Activated CD8-positive, alpha-beta memory T cell treated with anti-CD3 and anti-CD28 coated beads for 36 hours (primary cell): Measurements from ENCODE around the gene YPEL4. TPM values are rescaled to one million over a fixed set of nuclear protein-coding genes. Genes with fewer than 3 reads are reported as not detected.
"Not testable (repeated sequence)": the region's sequence is repeated elsewhere in the genome, so short reads cannot be mapped to it uniquely, and the experiment has no call there.

Experiments
- CTCF ChIA-PET: fragments of 350-600 bp; sonication (Branson Sonifier 250); formaldehyde crosslinking; loops from one replicate; lab custom pipeline; 2021; ENCODE audit warnings: antibody characterized with exemption; lab: Charles Lee
- POLR2A ChIA-PET: fragments of 350-600 bp; sonication (Branson Sonifier 250); formaldehyde crosslinking; loops from one replicate; lab custom pipeline; 2021; ENCODE audit warnings: antibody characterized with exemption; lab: Charles Lee
- total RNA-seq, 2 experiments: library from RNA; stranded (reverse); gene quantifications; one replicate each; pipeline ENCODE4 v1.2.3, GENCODE V29; 2021

YPEL4 gene, protein sequence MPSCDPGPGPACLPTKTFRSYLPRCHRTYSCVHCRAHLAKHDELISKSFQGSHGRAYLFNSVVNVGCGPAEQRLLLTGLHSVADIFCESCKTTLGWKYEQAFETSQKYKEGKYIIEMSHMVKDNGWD
- total RNA-seq = not detected

DNA sequence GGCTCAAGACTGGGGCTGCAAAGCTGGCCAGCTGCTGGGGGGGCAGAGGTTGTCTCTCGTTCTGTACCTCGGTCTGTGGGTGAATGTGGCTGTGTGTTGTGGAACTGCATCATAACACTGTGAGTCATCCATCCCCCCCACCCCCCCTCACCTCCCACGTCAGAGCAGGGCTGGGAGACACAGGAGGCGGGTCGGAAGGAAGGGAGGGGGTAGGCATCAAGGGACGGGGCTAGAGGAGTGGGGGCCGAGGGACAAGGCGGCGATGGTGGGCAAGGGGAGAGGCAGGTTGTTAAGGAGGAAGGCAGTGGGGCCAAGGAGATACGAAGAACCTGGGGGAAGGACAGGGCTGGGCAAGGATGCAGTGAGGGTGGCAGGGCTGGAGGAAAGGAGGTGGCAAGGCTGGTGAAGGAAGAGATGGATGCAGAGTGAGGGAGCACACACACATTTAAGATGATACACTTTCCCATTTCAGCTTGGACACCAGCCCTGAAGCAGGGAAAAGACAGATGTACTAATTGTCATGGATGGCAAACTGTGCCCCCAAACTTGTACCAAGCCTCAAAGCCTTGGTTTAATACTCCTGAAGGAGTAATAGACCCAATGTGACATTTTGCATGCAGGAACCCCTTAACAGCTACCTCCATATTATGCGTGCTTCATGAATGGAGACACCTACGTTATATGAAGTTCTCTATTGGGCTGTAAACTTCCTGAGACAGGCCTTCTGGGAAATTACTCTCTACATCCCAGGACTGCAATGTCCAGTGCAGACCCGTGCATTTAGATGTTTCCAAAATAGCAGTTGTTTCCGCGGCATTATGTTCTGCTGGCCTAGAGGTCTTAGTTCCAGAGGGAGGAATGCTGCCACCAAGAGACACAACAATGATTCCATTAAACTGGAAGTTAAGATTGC, at the start of gene YPEL4:
TSS of gene YPEL4 (minus strand) at position 87 of the 913 bp plus-strand sequence. CDS start 2,805 bp downstream, outside the sequence.
- POLR2A ChIA-PET = no interaction called here
- CTCF ChIA-PET = no interaction called here

DNA sequence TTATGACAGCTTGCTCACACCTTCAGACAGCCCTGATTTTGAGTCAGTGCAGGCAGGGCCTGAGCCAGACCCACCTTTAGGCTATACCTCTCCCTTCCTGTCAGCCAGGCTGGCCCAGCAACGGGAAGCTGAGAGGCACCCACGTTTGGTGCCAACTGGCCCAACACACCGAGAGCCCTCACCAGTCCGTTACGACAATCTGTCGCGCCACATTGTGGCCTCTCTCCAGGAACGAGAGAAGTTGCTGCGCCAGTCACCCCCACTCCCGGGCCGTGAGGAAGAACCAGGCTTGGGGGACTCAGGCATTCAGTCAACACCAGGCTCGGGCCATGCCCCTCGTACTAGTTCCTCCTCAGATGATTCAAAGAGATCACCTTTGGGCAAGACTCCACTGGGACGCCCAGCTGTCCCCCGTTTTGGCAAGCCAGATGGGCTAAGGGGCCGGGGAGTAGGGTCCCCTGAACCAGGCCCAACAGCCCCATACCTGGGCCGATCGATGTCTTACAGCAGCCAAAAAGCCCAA, 49.2 kb upstream of the YPEL4 start:
- CTCF ChIA-PET = no interaction called here
- POLR2A ChIA-PET = interaction anchor here (0.7 kb wide), 1 partner anchor 33 kb away, joined by 6 read pairs; no protein-coding TSS in a partner anchor

DNA sequence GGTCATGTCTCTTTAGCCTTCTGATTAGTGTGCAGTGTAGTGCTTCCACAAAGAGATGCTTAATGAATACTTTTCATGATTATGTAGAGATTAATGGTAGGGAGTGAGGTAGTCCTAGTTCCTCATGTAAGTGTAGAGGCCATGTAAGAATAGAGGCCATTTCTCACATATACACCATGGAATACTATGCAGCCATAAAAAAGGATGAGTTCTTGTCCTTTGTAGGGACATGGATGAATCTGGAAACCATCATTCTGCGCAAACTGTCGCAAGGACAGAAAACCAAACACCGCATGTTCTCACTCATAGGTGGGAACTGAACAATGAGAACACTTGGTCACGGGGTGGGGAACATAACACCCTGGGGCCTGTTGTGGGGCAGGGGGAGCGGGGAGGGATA, 40.8 kb upstream of the YPEL4 start:
- CTCF ChIA-PET, POLR2A ChIA-PET: not testable (repeated sequence)

DNA sequence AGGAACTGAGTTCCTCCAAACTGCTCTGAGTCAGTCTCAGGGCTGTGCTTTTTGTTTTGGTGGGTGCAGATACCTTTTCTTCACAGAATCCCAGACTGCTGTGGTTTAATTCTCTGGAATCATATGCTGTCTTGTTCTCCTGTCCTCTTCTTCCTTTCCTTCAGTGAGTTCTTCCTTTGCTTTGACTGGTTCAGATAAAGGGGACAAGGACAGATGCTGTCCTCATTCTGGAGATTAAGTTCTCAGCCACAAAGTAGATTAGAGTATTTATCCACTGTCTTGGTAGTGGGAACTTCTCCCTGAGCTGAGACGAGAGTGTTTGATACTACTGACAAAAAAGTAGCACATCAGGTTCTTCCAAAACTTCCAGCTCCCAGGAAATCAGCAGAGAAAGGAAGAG, 31.5 kb upstream of the YPEL4 start:
- CTCF ChIA-PET = interaction anchor here (1.0 kb wide), 1 partner anchor 13 kb away, joined by 3 read pairs; no protein-coding TSS in a partner anchor
- POLR2A ChIA-PET = no interaction called here

DNA sequence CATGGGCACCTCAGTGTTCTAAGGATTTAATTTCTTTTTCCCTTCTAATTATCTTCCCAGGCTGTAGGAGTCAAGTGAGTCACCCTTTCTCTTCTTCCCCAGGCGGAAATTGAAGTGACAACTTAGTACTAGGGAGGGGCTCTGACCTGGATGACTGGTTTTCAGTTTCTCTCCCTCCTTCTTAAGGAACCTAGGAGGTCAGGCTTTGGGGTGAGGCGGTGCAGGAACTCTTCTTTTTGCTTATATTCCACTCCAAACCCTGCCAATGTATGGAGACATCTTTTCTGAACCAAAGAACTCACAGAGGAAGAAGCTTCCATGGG, 30.8 kb upstream of the YPEL4 start:
- ChIA-PET POLR2A (interaction anchor here (0.8 kb wide), 1 partner anchor 22 kb away, joined by 3 read pairs; no protein-coding TSS in a partner anchor), CTCF (interaction anchor here (1.0 kb wide), 1 partner anchor 12 kb away, joined by 3 read pairs; no protein-coding TSS in a partner anchor)

DNA sequence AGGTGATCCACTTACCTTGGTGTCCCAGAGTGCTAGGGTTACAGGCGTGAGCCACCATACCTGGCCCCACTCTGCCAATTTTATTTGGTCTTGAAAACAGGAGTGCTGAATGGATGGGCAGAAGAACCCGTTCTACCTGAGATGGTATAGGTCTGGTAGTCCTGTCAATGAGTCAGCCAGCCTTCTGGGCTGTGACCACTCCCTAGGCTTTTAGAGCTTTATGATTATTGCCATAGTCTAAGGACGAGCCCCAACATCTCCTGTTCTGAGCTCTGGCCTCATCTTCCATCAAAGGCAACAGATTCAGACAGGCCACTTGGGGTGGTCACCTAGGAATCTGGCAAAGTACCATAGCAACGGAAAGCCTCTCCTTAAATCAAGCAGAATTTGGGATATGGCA, 29.7 kb upstream of the YPEL4 start:
- POLR2A ChIA-PET = no interaction called here

DNA sequence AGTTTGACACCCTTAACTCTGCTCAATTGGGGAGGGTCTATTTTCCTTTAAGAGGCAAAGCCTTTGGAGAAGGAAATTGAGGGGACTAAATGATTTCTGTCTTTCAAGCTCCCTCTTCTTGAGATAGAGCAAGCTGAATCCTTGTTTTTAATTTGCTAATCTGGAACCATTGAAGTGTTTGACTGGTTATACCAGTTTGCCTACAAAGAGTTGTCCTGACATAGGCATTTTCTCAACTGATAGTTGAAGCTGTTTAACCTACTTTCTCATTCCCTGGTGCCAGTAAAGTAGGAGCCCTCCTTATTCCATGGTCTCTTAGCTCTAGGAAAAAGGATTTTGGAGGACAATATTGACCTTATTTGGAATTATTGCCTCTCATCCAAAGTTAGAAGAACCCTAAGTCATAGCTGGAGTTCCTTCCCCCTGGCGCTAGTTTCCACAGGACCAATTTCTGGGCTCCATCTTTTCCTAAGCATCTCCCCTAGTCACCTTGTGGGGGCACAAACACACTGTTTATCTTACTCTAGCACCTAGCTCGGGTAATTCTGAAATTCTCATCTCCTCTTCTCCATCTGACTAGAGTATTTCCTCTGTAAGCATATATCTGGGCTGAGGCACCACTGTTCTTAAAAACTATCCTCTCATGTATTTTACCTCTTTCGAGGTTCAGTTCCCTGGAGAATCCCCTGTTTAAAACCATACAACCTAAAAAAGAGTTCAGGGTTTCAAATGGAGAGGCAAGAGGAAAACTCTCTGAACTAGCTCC, 25.6 kb upstream of the YPEL4 start:
- CTCF ChIA-PET = interaction anchor here (1.2 kb wide), 2 partner anchors 34 to 107 kb away, joined by 3 read pairs; partner anchors contain the start of gene UBE2L6

More for the DNA sequence above, 29.7 kb upstream of the YPEL4 start:
- CTCF ChIA-PET = interaction anchor here (0.7 kb wide), 1 partner anchor 35 kb away, joined by 3 read pairs; no protein-coding TSS in a partner anchor

DNA sequence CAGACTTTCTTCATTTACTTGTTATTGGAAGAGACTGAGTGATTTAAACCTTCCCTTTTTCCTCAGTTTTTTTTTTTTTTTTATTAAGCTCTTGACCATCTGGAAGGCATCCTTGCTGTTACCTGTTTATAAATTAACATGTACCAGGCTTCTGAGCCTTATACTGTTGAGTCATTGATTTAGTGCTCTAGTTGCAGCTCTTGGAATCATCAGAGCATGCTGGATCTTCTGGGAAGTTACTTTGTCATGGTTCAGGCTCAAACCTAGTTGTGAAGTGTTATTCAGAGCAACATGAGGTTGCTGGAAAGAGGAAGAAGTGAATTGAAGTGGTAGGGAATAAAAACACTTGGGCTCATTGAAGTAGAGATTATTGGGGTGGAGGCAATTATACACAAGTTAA, 24.5 kb upstream of the YPEL4 start:
- ChIA-PET CTCF (no interaction called here), POLR2A (no interaction called here)

More for the DNA sequence above, 25.6 kb upstream of the YPEL4 start:
- POLR2A ChIA-PET = no interaction called here

DNA sequence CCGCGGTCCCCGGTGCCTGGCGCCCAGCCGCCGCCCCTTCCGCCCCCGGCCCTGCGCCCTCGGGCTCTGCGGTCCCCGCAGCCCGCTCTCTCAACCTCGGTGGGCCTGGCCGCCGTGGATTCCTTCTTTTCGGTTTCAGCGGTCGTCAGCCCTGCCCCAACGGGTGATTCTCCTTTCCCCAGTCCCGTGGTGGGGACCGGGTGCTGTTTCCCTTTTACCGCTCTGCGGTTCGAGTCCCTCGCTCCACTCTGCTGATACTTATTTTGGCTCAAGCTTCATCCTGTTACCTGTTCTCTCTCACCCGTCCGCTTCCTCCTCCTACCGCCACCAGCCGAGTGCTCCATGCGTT, 18.7 kb upstream of the YPEL4 start:
- ChIA-PET POLR2A (interaction anchor here (0.6 to 0.8 kb wide), 2 partner anchors 73 to 103 kb away, joined by 3 to 4 read pairs; partner anchors contain the start of gene SELENOH), CTCF (interaction anchor here (0.8 to 1.0 kb wide), 2 partner anchors 12 to 343 kb away, joined by 3 read pairs; partner anchors contain the start of gene TNKS1BP1)

DNA sequence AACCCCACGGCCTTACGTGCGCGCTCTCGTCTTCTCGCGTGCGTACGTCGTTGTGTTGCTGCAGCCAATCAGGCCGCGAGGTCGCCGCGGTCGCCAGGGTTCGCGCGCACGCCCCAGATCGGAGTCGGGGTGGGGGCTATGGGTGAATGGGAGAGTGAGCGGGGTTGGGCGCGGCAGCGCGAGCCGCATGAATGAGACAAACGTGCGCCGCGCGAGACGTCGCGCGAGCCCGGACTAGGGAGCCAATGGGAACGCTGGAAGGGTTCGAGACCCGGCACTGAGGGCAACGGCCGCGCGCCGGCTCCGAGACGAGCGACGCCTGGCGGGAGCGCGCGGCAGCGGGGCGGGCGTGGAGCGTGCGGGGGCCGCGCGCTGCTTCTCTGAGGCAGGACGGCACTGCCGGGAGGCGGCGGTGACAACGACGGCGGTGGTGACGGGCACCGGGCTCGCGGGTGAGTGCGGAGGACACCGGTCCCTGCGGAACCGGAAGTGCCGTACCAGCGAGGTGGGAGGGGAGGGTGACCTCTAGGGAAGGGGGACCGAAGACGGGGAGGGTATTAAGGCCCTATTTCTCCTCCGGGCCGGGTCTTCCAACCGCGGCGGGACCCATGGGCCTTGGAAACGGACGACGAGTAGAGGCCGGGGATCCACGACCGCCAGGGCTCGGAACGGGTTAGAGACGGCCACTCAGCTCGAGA, 18.2 kb upstream of the YPEL4 start, which contains the start of gene ZDHHC5:
TSS of gene ZDHHC5 (plus strand) at position 379 of the 698 bp plus-strand sequence. CDS start 4,977 bp downstream, outside the sequence.
- ChIA-PET POLR2A (interaction anchor here (0.6 to 0.8 kb wide), 2 partner anchors 73 to 104 kb away, joined by 3 to 4 read pairs; partner anchors contain the start of gene SELENOH), CTCF (interaction anchor here (0.8 to 1.0 kb wide), 2 partner anchors 13 to 343 kb away, joined by 3 read pairs; partner anchors contain the start of gene TNKS1BP1)

DNA sequence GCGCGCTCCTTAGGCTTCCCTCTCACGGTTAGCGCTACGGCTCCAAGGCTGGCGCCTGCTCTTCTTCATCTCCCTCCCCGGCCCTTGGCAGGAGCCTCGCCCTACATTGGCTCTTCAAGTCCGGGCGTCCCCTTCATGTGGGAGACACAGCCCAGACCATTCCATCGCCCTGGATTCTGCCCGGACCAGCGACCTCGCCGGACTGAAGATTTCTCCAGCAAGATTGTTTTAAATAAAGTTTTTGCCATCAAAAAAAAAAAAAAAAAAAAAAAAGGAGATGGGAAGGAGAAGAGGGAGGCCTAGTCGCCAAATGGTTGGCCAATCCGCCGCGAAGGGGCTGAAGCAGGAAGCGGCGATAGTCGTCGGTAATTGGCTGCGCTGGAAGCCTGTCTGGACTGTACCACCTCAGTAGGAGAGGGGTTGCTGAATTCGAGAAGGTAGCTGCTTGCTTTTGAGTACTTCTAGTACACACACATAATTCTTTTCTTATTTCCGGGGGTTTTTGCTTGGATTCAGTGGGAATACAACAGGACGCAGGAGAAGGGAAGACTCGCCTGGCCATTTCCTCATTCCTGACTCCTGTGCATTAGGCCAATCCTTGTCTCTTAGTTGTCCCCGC, 17.5 kb upstream of the YPEL4 start:
- POLR2A ChIA-PET = interaction anchor here (0.7 kb wide), 1 partner anchor 48 kb away, joined by 3 read pairs; no protein-coding TSS in a partner anchor
- CTCF ChIA-PET = interaction anchor here (0.7 to 1.7 kb wide), 3 partner anchors 9 to 27 kb away, joined by 3 to 4 read pairs (median 4); no protein-coding TSS in a partner anchor

DNA sequence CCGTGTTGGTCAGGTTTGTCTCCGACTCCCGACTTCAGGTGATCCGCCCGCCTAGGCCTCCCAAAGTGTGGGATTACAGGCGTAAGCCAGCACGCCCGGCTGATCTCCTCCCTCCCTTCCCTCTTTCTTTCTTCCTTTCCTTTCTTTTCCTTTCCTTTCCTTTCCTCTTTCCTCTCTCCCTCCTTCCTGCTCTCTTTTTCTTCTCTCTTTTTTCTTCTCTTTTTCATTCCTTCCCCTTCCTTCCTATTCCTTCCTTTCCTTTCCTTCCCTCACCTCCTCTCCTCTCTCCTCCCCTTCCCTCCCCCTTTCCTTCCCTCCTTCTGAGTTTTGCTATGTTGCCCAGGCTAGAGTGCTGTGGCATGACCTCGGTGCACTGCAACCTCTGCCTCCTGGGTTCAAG, 14.3 kb upstream of the YPEL4 start:
- ChIA-PET POLR2A (no interaction called here), CTCF (no interaction called here)

DNA sequence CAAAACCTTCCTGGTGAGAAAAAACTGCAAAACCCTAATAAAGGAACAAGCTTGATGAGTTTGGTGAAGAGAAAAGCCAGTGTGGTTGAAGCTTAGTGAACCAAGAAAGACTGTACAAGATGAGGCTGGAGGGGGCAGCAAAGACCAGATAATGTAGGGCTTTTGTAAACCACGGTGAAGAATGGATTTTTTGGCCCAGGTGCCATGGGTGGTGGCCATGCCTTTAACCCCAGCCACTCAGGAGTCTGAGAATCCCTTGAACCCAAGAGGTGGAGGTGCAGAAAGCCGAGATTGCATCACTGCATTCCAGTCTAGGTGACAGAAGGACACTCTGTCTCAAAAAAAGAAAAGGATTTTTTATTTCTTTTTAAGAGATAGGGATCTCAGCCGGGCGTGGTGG, 13.2 kb upstream of the YPEL4 start:
- CTCF ChIA-PET = interaction anchor here (0.8 kb wide), 1 partner anchor 18 kb away, joined by 3 read pairs; no protein-coding TSS in a partner anchor
- POLR2A ChIA-PET = no interaction called here

DNA sequence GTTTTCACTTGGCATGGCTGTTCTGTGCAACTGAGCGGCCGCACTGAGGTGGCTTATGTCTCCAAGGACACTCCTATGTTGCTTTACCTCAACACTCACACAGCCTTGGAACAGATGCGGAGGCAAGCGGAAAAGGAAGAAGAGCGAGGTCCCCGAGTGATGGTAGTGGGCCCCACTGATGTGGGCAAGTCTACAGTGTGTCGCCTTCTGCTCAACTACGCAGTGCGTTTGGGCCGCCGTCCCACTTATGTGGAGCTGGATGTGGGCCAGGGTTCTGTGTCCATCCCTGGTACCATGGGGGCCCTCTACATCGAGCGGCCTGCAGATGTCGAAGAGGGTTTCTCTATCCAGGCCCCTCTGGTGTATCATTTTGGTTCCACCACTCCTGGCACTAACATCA, 10.0 kb upstream of the YPEL4 start:
- ChIA-PET CTCF (interaction anchor here (1.5 kb wide), 1 partner anchor 201 kb away, joined by 3 read pairs; no protein-coding TSS in a partner anchor), POLR2A (interaction anchor here (0.7 kb wide), 1 partner anchor 97 kb away, joined by 5 read pairs; no protein-coding TSS in a partner anchor)

DNA sequence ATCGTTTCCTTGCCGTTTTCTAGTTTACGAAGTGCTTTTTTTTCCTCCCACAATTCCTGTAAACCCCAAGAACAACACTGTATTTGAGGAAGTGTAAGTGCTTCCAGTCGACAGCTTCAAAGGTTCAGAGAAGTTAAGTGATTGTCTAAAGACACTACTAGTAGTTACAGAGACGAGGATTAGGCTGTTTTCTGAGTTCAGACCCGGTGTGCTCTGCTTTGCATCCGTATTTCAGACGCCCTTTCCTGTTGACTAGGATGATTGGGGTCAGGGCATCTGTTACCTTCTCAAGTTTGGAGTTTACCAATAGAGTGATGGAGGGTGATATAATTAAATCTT, 8.3 kb upstream of the YPEL4 start:
- CTCF ChIA-PET = interaction anchor here (1.0 to 1.2 kb wide), 2 partner anchors 9 to 13 kb away, joined by 3 read pairs; no protein-coding TSS in a partner anchor
- POLR2A ChIA-PET = interaction anchor here (0.9 kb wide), 1 partner anchor 9 kb away, joined by 3 read pairs; no protein-coding TSS in a partner anchor

DNA sequence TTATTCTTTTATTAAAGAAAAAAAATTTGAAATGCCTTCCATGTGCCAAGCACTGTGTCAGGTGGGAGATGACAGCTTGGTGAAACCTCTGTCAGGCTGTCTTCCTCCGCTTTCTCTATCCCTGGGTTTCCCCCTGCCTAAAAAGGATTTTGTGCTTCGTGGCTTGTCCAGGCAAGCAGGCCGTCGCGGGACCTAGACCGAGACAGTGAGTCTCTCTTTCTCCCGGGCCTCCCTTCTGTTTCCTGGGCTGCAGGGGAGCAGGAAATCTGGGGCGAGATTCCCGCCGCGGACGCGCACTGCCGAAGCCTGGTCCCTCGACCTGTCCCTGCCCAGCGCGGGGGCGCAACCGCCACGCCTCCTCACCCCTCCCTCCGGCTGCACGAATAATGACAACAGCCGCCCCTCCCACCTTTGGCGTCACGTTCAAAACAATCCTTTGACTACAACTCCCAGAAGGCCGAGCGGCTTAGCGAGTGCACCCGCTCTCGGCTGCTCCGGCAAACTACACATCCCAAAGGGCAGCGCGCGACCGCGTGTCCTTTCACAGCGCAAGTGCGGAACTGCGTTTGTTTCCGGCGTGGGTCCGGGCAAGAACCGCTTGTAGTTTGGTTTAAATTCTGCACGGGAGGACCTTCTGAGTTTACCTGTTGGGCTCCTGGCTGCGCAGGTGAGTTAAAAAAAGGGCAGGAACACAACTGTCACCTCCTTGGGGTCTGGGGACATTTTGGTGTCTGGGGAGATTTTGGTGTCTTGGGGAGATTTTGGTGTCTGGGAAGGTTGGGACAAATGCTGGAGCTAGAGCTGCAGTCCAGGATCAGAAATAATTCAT, 7.7 kb upstream of the YPEL4 start, which contains the start of gene CLP1:
TSS of gene CLP1 (plus strand) at position 569 of the 829 bp plus-strand sequence. CDS start 1,715 bp downstream, outside the sequence.
- ChIA-PET POLR2A (interaction anchor here (0.9 kb wide), 1 partner anchor 9 kb away, joined by 3 read pairs; no protein-coding TSS in a partner anchor), CTCF (interaction anchor here (1.0 kb wide), 1 partner anchor 9 kb away, joined by 3 read pairs; no protein-coding TSS in a partner anchor)
